MG63 (cell line): ENCODE measurements around the gene SMPX. TPM values are rescaled to one million over a fixed set of nuclear protein-coding genes. Genes with fewer than 3 reads are reported as not detected.

Experiments used
- DNase-seq: peaks from one replicate; pipeline ENCODE4 v3.0.0-alpha.2; 2020
- H3K27me3 ChIP-seq: fragments of 250-450 bp; sonication (Bioruptor Pico); 2 replicates; pipeline ENCODE4 v1.5.1; 2020; ENCODE audit warnings: mild to moderate bottlenecking, moderate library complexity
- H3K36me3 ChIP-seq: fragments of 250-450 bp; sonication (Bioruptor Pico); 2 replicates; pipeline ENCODE4 v1.5.1; 2020; ENCODE audit warnings: mild to moderate bottlenecking, moderate library complexity
- H3K4me3 ChIP-seq: fragments of 250-450 bp; sonication (Bioruptor Pico); 2 replicates; pipeline ENCODE4 v1.5.1; 2020; ENCODE audit warnings: mild to moderate bottlenecking, moderate library complexity
- H3K9me3 ChIP-seq: fragments of 250-450 bp; sonication (Bioruptor Pico); 2 replicates; pipeline ENCODE4 v1.5.1; 2020; ENCODE audit warnings: mild to moderate bottlenecking, moderate library complexity
- total RNA-seq: library from RNA; depleted of rRNA; stranded (reverse); fragments of >200 nt; shearing (Covaris generic); gene quantifications from 2 replicates; pipeline ENCODE4 v1.2.3, GENCODE V29; 2014; ENCODE audit warnings: low replicate concordance; rRNA removed

The SMPX gene
- total RNA-seq, 1 experiment from 2014 or later = not detected

DNA sequence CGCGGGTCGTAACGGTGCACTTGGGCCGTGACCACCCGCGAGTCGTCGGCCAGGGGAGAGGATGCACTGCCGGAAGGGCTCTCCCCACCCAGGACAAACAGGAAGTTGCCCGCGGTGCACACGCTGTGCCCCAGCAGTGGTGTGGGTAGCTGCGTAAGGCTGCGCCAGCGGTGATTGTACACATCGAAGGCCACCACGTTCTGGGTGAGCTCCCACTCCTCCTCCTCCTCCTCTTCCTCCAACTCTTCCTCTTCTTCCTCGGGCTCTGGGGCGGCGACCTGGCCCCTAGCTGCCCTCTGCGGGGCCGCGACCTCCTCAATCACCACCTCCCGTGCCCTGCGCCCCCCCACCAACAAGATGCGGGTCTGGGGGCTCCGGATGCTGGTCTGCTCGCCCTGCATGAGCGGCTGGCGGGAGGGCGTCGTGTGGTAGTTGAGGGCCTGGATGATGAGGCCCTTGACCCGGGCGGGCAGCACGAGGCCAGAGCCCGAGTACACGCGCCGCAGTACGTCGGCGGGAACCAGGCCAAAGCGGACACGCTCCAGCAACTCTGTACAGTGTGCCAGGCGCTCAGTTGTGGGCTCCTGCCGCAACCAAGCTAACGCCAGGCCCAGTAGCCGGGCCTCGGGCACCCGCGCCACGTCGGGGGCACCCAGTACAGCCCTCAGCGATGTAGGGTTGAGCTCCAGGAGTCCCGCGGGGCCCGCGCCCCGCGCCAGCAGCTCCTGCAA is 101.2 kb downstream of the SMPX start:
- Histone ChIP-seq H3K4me3 (no peak overlapping the region), H3K9me3 (no peaks in the 10 kb centered on the region), H3K27me3 (no peaks in the 10 kb centered on the region), H3K36me3 (no peaks in the 10 kb centered on the region)
- no peak for DNase-seq

Other genes with a start within 250 kb of the SMPX start
- gene KLHL34, start 99.8 kb downstream of the SMPX start, total RNA-seq = not detected in 2 replicates
- gene MBTPS2, start 81.5 kb upstream of the SMPX start, total RNA-seq = 8.8 and 12.6 TPM in 2 replicates
- 0.62 and 0.69 TPM in 2 replicates for gene YY2, start 97.9 kb upstream of the SMPX start, total RNA-seq
- 548 and 711 TPM in 2 replicates for gene SMS, start 182.6 kb upstream of the SMPX start, total RNA-seq